GM23338 (cell line): Measurements from ENCODE around the gene ZBTB12. TPM values are rescaled to one million over a fixed set of nuclear protein-coding genes. Genes with fewer than 3 reads are reported as not detected.
"Not testable (repeated sequence)": the region's sequence is repeated elsewhere in the genome, so short reads cannot be mapped to it uniquely, and the experiment has no call there.

Experiments used
- ATAC-seq: fragments of 200-7000 bp; cut with Tn5 transposase; 3 replicates; pipeline ENCODE4 v1.9.1; 2020
- DNase-seq: peaks from one replicate; pipeline ENCODE4 v3.0.0-alpha.2; 2015; ENCODE audit warnings: low spot score
- H2AFZ ChIP-seq: fragments of 200-600 bp; sonication (generic); 2 replicates; pipeline ENCODE4 v1.8.0; 2016; ENCODE audit warnings: antibody characterized with exemption, mild to moderate bottlenecking, moderate library complexity
- H3F3A ChIP-seq: fragments of 200-600 bp; sonication (generic); replicated peaks from 2 replicates; pipeline ENCODE4 v1.8.0; 2017; ENCODE audit warnings: antibody characterized with exemption, mixed run types, low read depth
- H3K27ac ChIP-seq: fragments of 200-600 bp; sonication (generic); 2 replicates; pipeline ENCODE4 v1.6.1; 2016; ENCODE audit warnings: low read depth
- H3K27me3 ChIP-seq: fragments of 200-600 bp; sonication (generic); 2 replicates; pipeline ENCODE4 v1.8.0; 2016; ENCODE audit warnings: mild to moderate bottlenecking, mixed run types, moderate library complexity; ENCODE audit not compliant: insufficient read depth
- H3K36me3 ChIP-seq: fragments of 200-600 bp; sonication (generic); 2 replicates; pipeline ENCODE4 v1.8.0; 2016; ENCODE audit warnings: mild to moderate bottlenecking; ENCODE audit not compliant: insufficient read depth
- H3K4me1 ChIP-seq: fragments of 200-600 bp; sonication (generic); 2 replicates; pipeline ENCODE4 v1.8.0; 2016; ENCODE audit warnings: mild to moderate bottlenecking, moderate library complexity; ENCODE audit not compliant: insufficient read depth
- H3K4me2 ChIP-seq: fragments of 200-600 bp; sonication (generic); 2 replicates; pipeline ENCODE4 v1.7.1; 2017; ENCODE audit warnings: mixed run types
- H3K4me3 ChIP-seq: fragments of 200-600 bp; sonication (generic); 2 replicates; pipeline ENCODE4 v1.6.1; 2016; ENCODE audit warnings: mixed run types
- H3K79me2 ChIP-seq: fragments of 200-600 bp; sonication (generic); replicated peaks from 2 replicates; pipeline ENCODE4 v1.8.0; 2017; ENCODE audit warnings: mild to moderate bottlenecking; ENCODE audit not compliant: insufficient read depth
- H3K9me2 ChIP-seq: fragments of 200-600 bp; sonication (generic); 2 replicates; pipeline ENCODE4 v1.8.0; 2017; ENCODE audit not compliant: insufficient read depth
- H4K20me1 ChIP-seq: fragments of 200-600 bp; sonication (generic); replicated peaks from 2 replicates; pipeline ENCODE4 v1.8.0; 2017; ENCODE audit warnings: mild to moderate bottlenecking; ENCODE audit not compliant: insufficient read depth
- H3K27ac Mint-ChIP-seq: 2 replicates; pipeline ENCODE4 v1.8.0; 2020; ENCODE audit warnings: inconsistent platforms, mild to moderate bottlenecking, moderate library complexity, mixed read lengths
- H3K27me3 Mint-ChIP-seq: 3 replicates; pipeline ENCODE4 v1.8.0; 2022; ENCODE audit warnings: low read depth, mild to moderate bottlenecking, moderate library complexity, mixed read lengths, inconsistent platforms; ENCODE audit not compliant: insufficient read depth, poor library complexity
- H3K36me3 Mint-ChIP-seq: 3 replicates; pipeline ENCODE4 v1.8.0; 2021; ENCODE audit warnings: low read depth, mild to moderate bottlenecking, inconsistent platforms, moderate library complexity, mixed read lengths
- H3K4me1 Mint-ChIP-seq: 3 replicates; pipeline ENCODE4 v1.8.0; 2020; ENCODE audit warnings: mild to moderate bottlenecking, inconsistent platforms, mixed read lengths
- H3K4me3 Mint-ChIP-seq: 3 replicates; pipeline ENCODE4 v1.8.0; 2021; ENCODE audit warnings: moderate library complexity, mild to moderate bottlenecking, inconsistent platforms, mixed read lengths
- H3K9me3 Mint-ChIP-seq: 3 replicates; pipeline ENCODE4 v1.8.0; 2020; ENCODE audit warnings: moderate library complexity, mild to moderate bottlenecking, inconsistent platforms, mixed read lengths
- CREB1 ChIP-seq: fragments of 250-450 bp; sonication (Bioruptor Pico); IDR thresholded peaks from 2 replicates; pipeline ENCODE4 v1.5.0; 2020; ENCODE audit warnings: low read depth, mild to moderate bottlenecking, moderate library complexity
- CTCF ChIP-seq, 2 experiments: fragments of 200-600 bp in 1 of 2; sonication (generic) in 1 of 2; conservative IDR thresholded peaks; 2 replicates each; pipeline versions ENCODE4 v1.5.1 to v1.6.1; 2016 to 2017; ENCODE audit warnings: antibody characterized with exemption in 2 of 2, low read depth in 2 of 2, mild to moderate bottlenecking in 2 of 2, moderate library complexity in 1 of 2
- ETS1 ChIP-seq: IDR thresholded peaks from 2 replicates; pipeline ENCODE4 v1.6.1; 2016; ENCODE audit warnings: antibody characterized with exemption
- REST ChIP-seq: IDR thresholded peaks from one replicate; pipeline ENCODE4 v1.6.1; 2018; ENCODE audit warnings: antibody characterized with exemption; ENCODE audit not compliant: unreplicated experiment
- ZNF331 ChIP-seq: fragments of 250-450 bp; sonication (Bioruptor Pico); IDR thresholded peaks from 2 replicates; pipeline ENCODE4 v1.5.0; 2020; ENCODE audit warnings: low read depth, mild to moderate bottlenecking, moderate library complexity
- polyA plus RNA-seq: library from polyadenylated mRNA; unstranded; fragments of >200 nt; fragmentation: Nextera tagmentation; extraction: Ambion mirVana; gene quantifications from 2 replicates; pipeline ENCODE4 v1.2.1, GENCODE V29; 2016
- total RNA-seq: library from RNA; depleted of rRNA; stranded (reverse); fragments of >200 nt; shearing (Covaris generic); gene quantifications from 2 replicates; pipeline ENCODE4 v1.2.3, GENCODE V29; 2014

The ZBTB12 gene
- total and polyA plus RNA-seq, 2 experiments from 2014 or later, result 0.18 to 14.4 TPM

GRCh38 chr6:31857774-31858173 is 44.1 kb downstream of the ZBTB12 start:
- not testable (repeated sequence) for H3K27ac Mint-ChIP-seq, H3K27me3 Mint-ChIP-seq, H3K4me1 Mint-ChIP-seq, H3K9me2 ChIP-seq, H3K27me3 ChIP-seq, H4K20me1 ChIP-seq, H3K4me1 ChIP-seq, H3K4me3 Mint-ChIP-seq, H3K4me3 ChIP-seq, H3K36me3 ChIP-seq, H3F3A ChIP-seq, DNase-seq, H2AFZ ChIP-seq, H3K4me2 ChIP-seq, ATAC-seq, H3K79me2 ChIP-seq, H3K27ac ChIP-seq
- peaks cover 16% of the 10 kb centered on the region for H3K9me3 Mint-ChIP-seq
- peaks cover 30% of the 10 kb centered on the region for H3K36me3 Mint-ChIP-seq

GRCh38 chr6:31851980-31852718 is 49.7 kb downstream of the ZBTB12 start:
- H3K79me2 ChIP-seq, H3K9me2 ChIP-seq, H3K4me1 ChIP-seq, H3K27ac Mint-ChIP-seq, H3K27me3 Mint-ChIP-seq, H3K27me3 ChIP-seq, H4K20me1 ChIP-seq, H3K27ac ChIP-seq, H3K36me3 ChIP-seq, H3K4me3 Mint-ChIP-seq, H3K4me1 Mint-ChIP-seq: not testable (repeated sequence)
- DNase-seq, result peak; percentile 58
- peak; percentile 78 for ATAC-seq
- Histone ChIP-seq H3K4me3 (peak overlapping the region; percentile 43), H3K4me2 (peak overlapping the region; percentile 78), H3F3A (peaks cover 11% of the 10 kb centered on the region; the same call in 1 of the 2 replicates), H2AFZ (peak overlapping the region; percentile 92)
- peaks cover 23% of the 10 kb centered on the region for H3K36me3 Mint-ChIP-seq
- H3K9me3 Mint-ChIP-seq, result peaks cover 22% of the 10 kb centered on the region

- Histone ChIP-seq H3K79me2 (no peaks in the 10 kb centered on the region), H3K4me3 (peak overlapping the region; percentile 43), H3K9me2 (no peaks in the 10 kb centered on the region), H3K27ac (no peak overlapping the region), H3K36me3 (no peaks in the 10 kb centered on the region), H4K20me1 (no peaks in the 10 kb centered on the region), H2AFZ (peak overlapping the region; percentile 92; the same call in 1 of the 2 replicates), H3K4me2 (peak overlapping the region; percentile 78), H3K27me3 (no peaks in the 10 kb centered on the region), H3F3A (peaks cover 8% of the 10 kb centered on the region; the same call in 1 of the 2 replicates), H3K4me1 (0 out of 2 replicates have a peak, but pooled peaks cover 3% of the 10 kb centered on the region)
- Mint-ChIP-seq H3K36me3 (peaks cover 20% of the 10 kb centered on the region), H3K9me3 (peaks cover 22% of the 10 kb centered on the region), H3K4me3 (no peak overlapping the region; the same call in 2 of the 3 replicates), H3K27ac (no peak overlapping the region), H3K27me3 (peaks cover 3% of the 10 kb centered on the region), H3K4me1 (no peaks in the 10 kb centered on the region)
- ATAC-seq, result no peak
- DNase-seq, result no peak
- TF ChIP-seq ETS1, result no peak
- TF ChIP-seq CREB1 (CRISPR knock-in tag), result no peak
- no peak for TF ChIP-seq CTCF (conservative IDR thresholded peaks at IDR 0.05; ENCODE audit: low read depth in 2 of 2)
- no peak for TF ChIP-seq REST
- TF ChIP-seq ZNF331 (CRISPR knock-in tag), result no peak
Observed at GRCh38 chr6:31851485-31851832, 50.4 kb downstream of the ZBTB12 start.
